H1 (cell line): ENCODE data around the gene FAAH2. TPM values are rescaled to one million over a fixed set of nuclear protein-coding genes. Genes with fewer than 3 reads are reported as not detected.
"Not testable (repeated sequence)": the region's sequence is repeated elsewhere in the genome, so short reads cannot be mapped to it uniquely, and the experiment has no call there.

ENCODE experiments used
- CTCF ChIA-PET: fragments of 300-600 bp; sonication (Branson Sonifier 250); formaldehyde crosslinking; loops from one replicate; lab custom pipeline; 2021; ENCODE audit not compliant: partially characterized antibody; lab: Charles Lee
- POLR2A ChIA-PET: fragments of 300-600 bp; sonication (Branson Sonifier 250); formaldehyde crosslinking; loops from one replicate; lab custom pipeline; 2021; ENCODE audit warnings: inconsistent platforms; ENCODE audit not compliant: partially characterized antibody; lab: Charles Lee
- DNase-seq, 2 experiments: peaks; one replicate each; pipeline versions ENCODE4 v3.0.0 to v3.0.0-alpha.2; 2010 to 2022; ENCODE audit warnings: low spot score in 2 of 2, low read depth in 1 of 2, mixed read lengths in 1 of 2
- FAIRE-seq: peaks from 2 replicates; lab custom pipeline; 2011; peaks lifted over from hg19 to GRCh38; lab: Jason Lieb, UNC
- H2AFZ ChIP-seq: 2 replicates; pipeline ENCODE4 v1.8.1; 2012; ENCODE audit warnings: low read length, inconsistent platforms
- H2AK5ac ChIP-seq: 2 replicates; pipeline ENCODE4 v1.6.1; 2013; ENCODE audit warnings: low read depth, low read length
- H2BK120ac ChIP-seq: replicated peaks from 2 replicates; pipeline ENCODE3; 2013; ENCODE audit warnings: low read depth, low read length, inconsistent platforms
- H2BK12ac ChIP-seq: 2 replicates; pipeline ENCODE4 v1.6.1; 2013; ENCODE audit warnings: low read depth, low read length
- H2BK15ac ChIP-seq: 2 replicates; pipeline ENCODE4 v1.6.1; 2013; ENCODE audit warnings: low read length
- H2BK20ac ChIP-seq: 2 replicates; pipeline ENCODE4 v1.6.1; 2013; ENCODE audit warnings: low read length
- H2BK5ac ChIP-seq: 2 replicates; pipeline ENCODE4 v1.6.1; 2013; ENCODE audit warnings: low read depth, low read length
- H3K14ac ChIP-seq: 2 replicates; pipeline ENCODE4 v1.6.1; 2013; ENCODE audit warnings: inconsistent platforms; ENCODE audit not compliant: insufficient read length
- H3K18ac ChIP-seq: 2 replicates; pipeline ENCODE4 v1.6.1; 2013; ENCODE audit warnings: low read length; ENCODE audit errors: extremely low read depth
- H3K23ac ChIP-seq: 2 replicates; pipeline ENCODE4 v1.6.1; 2013; ENCODE audit warnings: inconsistent platforms; ENCODE audit not compliant: insufficient read length
- H3K23me2 ChIP-seq: 2 replicates; pipeline ENCODE4 v1.6.1; 2013; ENCODE audit warnings: low read depth, low read length
- H3K27ac ChIP-seq: 2 replicates; pipeline ENCODE4 v1.6.1; 2011; ENCODE audit warnings: low read depth, low read length, inconsistent platforms
- H3K27me3 ChIP-seq, 4 experiments: replicated peaks in 1 of 4; 1 replicate in 1 of 4; 2 replicates in 3 of 4; pipeline versions ENCODE4 v1.6.1 to v1.8.1; 2011 to 2013; ENCODE audit warnings: low read length in 3 of 4, mild to moderate bottlenecking in 3 of 4, inconsistent platforms in 2 of 4, mixed read lengths in 2 of 4, moderate library complexity in 1 of 4; ENCODE audit not compliant: control insufficient read depth in 3 of 4, insufficient read depth in 3 of 4; ENCODE audit errors: extremely low read depth in 1 of 4
- H3K36me3 ChIP-seq, 4 experiments: 2 replicates each; pipeline versions ENCODE4 v1.6.1 to v1.8.1; 2011 to 2013; ENCODE audit warnings: mild to moderate bottlenecking in 4 of 4, low read length in 3 of 4, moderate library complexity in 2 of 4, control low read depth in 1 of 4, inconsistent platforms in 1 of 4; ENCODE audit not compliant: insufficient read depth in 4 of 4, control insufficient read depth in 2 of 4
- H3K4ac ChIP-seq: replicated peaks from 2 replicates; pipeline ENCODE3; 2013; ENCODE audit warnings: low read length, low read depth, mixed read lengths, inconsistent platforms; ENCODE audit not compliant: insufficient read length
- H3K4me1 ChIP-seq, 4 experiments: replicated peaks in 1 of 4; 1 replicate in 1 of 4; 2 replicates in 3 of 4; pipeline versions ENCODE4 v1.6.1 to v1.8.1; 2011 to 2013; ENCODE audit warnings: low read length in 3 of 4, inconsistent platforms in 2 of 4, mixed read lengths in 1 of 4; ENCODE audit not compliant: insufficient read depth in 4 of 4, control insufficient read depth in 3 of 4
- H3K4me2 ChIP-seq, 2 experiments: 2 replicates each; pipeline versions ENCODE4 v1.6.1 to v1.8.1; 2011 to 2013; ENCODE audit warnings: low read depth in 2 of 2, low read length in 2 of 2, control low read depth in 1 of 2, inconsistent platforms in 1 of 2, mild to moderate bottlenecking in 1 of 2; ENCODE audit not compliant: insufficient read depth in 1 of 2
- H3K4me3 ChIP-seq, 4 experiments: fragments of 200-600, 300-600 bp in 1 of 4; sonication (generic), shearing (Covaris generic), sonication (Bioruptor Twin) in 1 of 4; 2 replicates each; pipeline versions ENCODE4 v1.5.1 to v1.8.1; 2011 to 2016; ENCODE audit warnings: low read length in 4 of 4, low read depth in 3 of 4, control low read depth in 2 of 4, inconsistent platforms in 2 of 4, mild to moderate bottlenecking in 2 of 4, mixed read lengths in 1 of 4, moderate library complexity in 1 of 4; ENCODE audit not compliant: insufficient read depth in 2 of 4; ENCODE audit errors: extremely low read depth in 1 of 4
- H3K56ac ChIP-seq: replicated peaks from 2 replicates; pipeline ENCODE3; 2013; ENCODE audit warnings: low read depth, mild to moderate bottlenecking, mixed read lengths, low read length, inconsistent platforms; ENCODE audit not compliant: insufficient read length
- H3K79me1 ChIP-seq: 2 replicates; pipeline ENCODE4 v1.6.1; 2013; ENCODE audit warnings: low read depth, low read length, control low read depth
- H3K79me2 ChIP-seq, 2 experiments: 2 replicates each; pipeline versions ENCODE4 v1.6.1 to v1.8.1; 2012 to 2013; ENCODE audit warnings: low read length in 2 of 2, mild to moderate bottlenecking in 2 of 2, inconsistent platforms in 1 of 2; ENCODE audit not compliant: insufficient read depth in 2 of 2, control insufficient read depth in 1 of 2
- H3K9ac ChIP-seq, 4 experiments: replicated peaks in 1 of 4; 1 replicate in 1 of 4; 2 replicates in 3 of 4; pipeline versions ENCODE4 v1.6.1 to v1.8.1; 2011 to 2013; ENCODE audit warnings: low read depth in 3 of 4, low read length in 3 of 4, control low read depth in 2 of 4, mild to moderate bottlenecking in 2 of 4, moderate library complexity in 2 of 4, inconsistent platforms in 1 of 4; ENCODE audit errors: extremely low read depth in 1 of 4
- H3K9me3 ChIP-seq, 2 experiments: 2 replicates each; pipeline versions ENCODE4 v1.6.1 to v1.8.1; 2012 to 2013; ENCODE audit warnings: mild to moderate bottlenecking in 2 of 2, moderate library complexity in 2 of 2, control low read depth in 1 of 2, inconsistent platforms in 1 of 2, low read depth in 1 of 2, low read length in 1 of 2, mixed read lengths in 1 of 2; ENCODE audit not compliant: insufficient read depth in 2 of 2
- H4K20me1 ChIP-seq, 2 experiments: replicated peaks in 1 of 2; 2 replicates each; pipeline versions ENCODE3 to v1.8.1; 2011 to 2013; ENCODE audit warnings: inconsistent platforms in 2 of 2, low read length in 2 of 2, mild to moderate bottlenecking in 1 of 2; ENCODE audit not compliant: insufficient read depth in 2 of 2, control insufficient read depth in 1 of 2
- H4K5ac ChIP-seq: 2 replicates; pipeline ENCODE4 v1.6.1; 2013; ENCODE audit warnings: low read length, low read depth, mixed read lengths, inconsistent platforms; ENCODE audit not compliant: insufficient read length
- H4K8ac ChIP-seq: 2 replicates; pipeline ENCODE4 v1.8.0; 2013; ENCODE audit warnings: mild to moderate bottlenecking, moderate library complexity, low read length, inconsistent platforms; ENCODE audit not compliant: insufficient read depth; ENCODE audit errors: extremely low read depth
- H4K91ac ChIP-seq: replicated peaks from 2 replicates; pipeline ENCODE3; 2013; ENCODE audit warnings: low read length, mixed read lengths, inconsistent platforms; ENCODE audit not compliant: insufficient read length
- JUND ChIP-seq: IDR thresholded peaks from 2 replicates; pipeline ENCODE4 v1.6.1; 2011; ENCODE audit warnings: mild to moderate bottlenecking, improper control_type of control experiment, low read length
- MAFK ChIP-seq: IDR thresholded peaks from 2 replicates; pipeline ENCODE4 v1.6.1; 2012; ENCODE audit warnings: low read depth, mild to moderate bottlenecking, improper control_type of control experiment, low read length
- WGBS, 2 experiments: shearing (Covaris generic) in 1 of 2; methylation state at CpG; one replicate each; pipeline versions ENCODE4 v1.1.6 to v1.1.7; 2013 to 2015; ENCODE audit warnings: low lambda C conversion rate in 2 of 2, mixed read lengths in 2 of 2, inconsistent platforms in 1 of 2, low coverage in 1 of 2, missing lambda C conversion rate in 1 of 2; ENCODE audit not compliant: insufficient replicate concordance in 2 of 2, insufficient coverage in 1 of 2, insufficient read length in 1 of 2; ENCODE audit errors: extremely low coverage in 1 of 2, missing lambda C conversion rate in 1 of 2; 5-methylcytosine and 5-hydroxymethylcytosine counted together
- polyA plus RNA-seq, 7 experiments: library from polyadenylated mRNA; depleted of rRNA in 3 of 7; stranded (reverse) in 5 of 7; unstranded in 2 of 7; fragments of >200 nt in 5 of 7; fragments of 200-250 nt in 2 of 7; gene quantifications; 1 replicate in 5 of 7; 2 replicates in 1 of 7; 4 replicates in 1 of 7; pipeline versions ENCODE4 v1.2.1 to v1.2.3, GENCODE V29; 2011 to 2013; ENCODE audit warnings: missing spikeins in 2 of 7, mixed read lengths in 2 of 7
- total RNA-seq: library from RNA; stranded (reverse); fragmentation: NEBNext Ultra II Directional; extraction: Animal tissue kit (Norgen Biotek cat#: 25700); gene quantifications from 2 replicates; pipeline ENCODE4 v1.2.1, GENCODE V29; 2021
- TF ChIP-seq, protein P1 (sequence below): IDR thresholded peaks from 2 replicates; pipeline ENCODE4 v1.6.1; 2012; ENCODE audit warnings: inconsistent platforms

FAAH2 gene
- total and polyA plus RNA-seq, 2 of the 8 experiments (the other 6 are each of a cell fraction or from before 2014, with no cell fraction given), result 3.6 to 4.4 TPM

DNA sequence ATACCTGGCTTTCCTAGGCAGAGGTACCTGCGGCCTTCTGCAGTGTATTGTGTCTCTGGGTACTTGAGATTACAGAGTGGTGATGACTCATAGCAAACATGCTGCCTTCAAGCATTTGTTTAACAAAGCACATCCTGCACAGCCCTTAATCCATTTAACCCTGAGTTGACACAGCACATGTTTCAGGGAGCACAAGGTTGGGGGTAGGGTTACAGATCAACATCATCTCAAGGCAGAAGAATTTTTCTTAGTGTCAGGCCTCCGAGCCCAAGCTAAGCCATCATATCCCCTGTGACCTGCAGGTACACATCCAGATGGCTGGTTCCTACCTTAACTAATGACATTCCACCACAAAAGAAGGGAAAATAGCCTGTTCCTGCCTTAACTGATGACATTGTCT is 49.3 kb downstream of the FAAH2 start:
- not testable (repeated sequence) for H2BK20ac ChIP-seq, H3K9me3 ChIP-seq, H2AFZ ChIP-seq
- TF ChIP-seq MAFK, result 0 out of 2 replicates have a peak, but pooled peaks have one; percentile 7
- TF ChIP-seq, protein P1, sequence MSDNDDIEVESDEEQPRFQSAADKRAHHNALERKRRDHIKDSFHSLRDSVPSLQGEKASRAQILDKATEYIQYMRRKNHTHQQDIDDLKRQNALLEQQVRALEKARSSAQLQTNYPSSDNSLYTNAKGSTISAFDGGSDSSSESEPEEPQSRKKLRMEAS, result peak; percentile 36; the same call in 1 of the 2 replicates
- TF ChIP-seq JUND, result peak; percentile 73
- TF ChIP-seq, all 59 proteins: peak for 3; not testable (repeated sequence) for 56
- CTCF ChIA-PET, POLR2A ChIA-PET, H3K36me3 ChIP-seq, H4K8ac ChIP-seq, H2BK15ac ChIP-seq, H3K18ac ChIP-seq, H3K9ac ChIP-seq, H3K23ac ChIP-seq, H4K20me1 ChIP-seq, H3K14ac ChIP-seq, H3K56ac ChIP-seq, H4K91ac ChIP-seq, H2BK120ac ChIP-seq, H2AK5ac ChIP-seq, H3K23me2 ChIP-seq, H3K79me1 ChIP-seq, H3K79me2 ChIP-seq, H3K4me1 ChIP-seq, H3K4ac ChIP-seq, H3K27me3 ChIP-seq, H2BK12ac ChIP-seq, H3K4me3 ChIP-seq, H4K5ac ChIP-seq: not testable (repeated sequence)
- DNase-seq, result peak in 1 of 2 experiments; percentile 1
- Histone ChIP-seq H2BK5ac (peak overlapping the region; percentile 83; the same call in 1 of the 2 replicates), H3K4me2 (peak overlapping the region in 1 of 2 experiments; percentile 44; a peak in 1 of 4 replicates), H3K27ac (peak overlapping the region; percentile 36; the same call in 1 of the 2 replicates)
- WGBS, 2 experiments, result 55% methylated on average over 2 of the region's 2 CpGs; no CpG with 5 or more reads in 1 of the 2 experiments
- FAIRE-seq, result peak; percentile 98
